ENCODE measurements around the gene BORCS5.
"Not testable (repeated sequence)": the region's sequence is repeated elsewhere in the genome, so short reads cannot be mapped to it uniquely, and the experiment has no call there.

BORCS5 gene

GRCh38 chr12:12467688-12468261 is 110.9 kb downstream of the BORCS5 start:
- no peak for DNase-seq

- no peak for DNase-seq
Measured at GRCh38 chr12:12468575-12468974, 111.7 kb downstream of the BORCS5 start.

GRCh38 chr12:12469386-12469785 is 112.5 kb downstream of the BORCS5 start:
- no peak for DNase-seq

- no peak for DNase-seq
Measured at GRCh38 chr12:12470751-12471306, 114.0 kb downstream of the BORCS5 start.

- DNase-seq: not testable (repeated sequence)
Measured at GRCh38 chr12:12471982-12472961, 115.4 kb downstream of the BORCS5 start.

GRCh38 chr12:12473223-12473622 is 116.3 kb downstream of the BORCS5 start:
- DNase-seq: no peak

GRCh38 chr12:12474471-12474928 is 117.6 kb downstream of the BORCS5 start:
- DNase-seq: no peak

GRCh38 chr12:12474931-12475795 is 118.3 kb downstream of the BORCS5 start:
- DNase-seq: no peak

GRCh38 chr12:12476857-12477531 is 120.1 kb downstream of the BORCS5 start:
- DNase-seq: no peak

GRCh38 chr12:12477532-12477890 is 120.6 kb downstream of the BORCS5 start:
- DNase-seq: no peak

GRCh38 chr12:12480074-12480473 is 123.2 kb downstream of the BORCS5 start:
- DNase-seq: no peak

- no peak for DNase-seq
Measured at GRCh38 chr12:12481631-12482030, 124.8 kb downstream of the BORCS5 start.

GRCh38 chr12:12482150-12482761 is 125.4 kb downstream of the BORCS5 start:
- DNase-seq: no peak

GRCh38 chr12:12482959-12483358 is 126.1 kb downstream of the BORCS5 start:
- DNase-seq: no peak

- DNase-seq: no peak
Measured at GRCh38 chr12:12483438-12483837, 126.6 kb downstream of the BORCS5 start.

- DNase-seq: no peak
Measured at GRCh38 chr12:12486661-12487240, 129.9 kb downstream of the BORCS5 start.

GRCh38 chr12:12487490-12487889 is 130.6 kb downstream of the BORCS5 start:
- no peak for DNase-seq

GRCh38 chr12:12488296-12488695 is 131.4 kb downstream of the BORCS5 start:
- DNase-seq: no peak

GRCh38 chr12:12488823-12489550 is 132.1 kb downstream of the BORCS5 start:
- DNase-seq: no peak

- no peak for DNase-seq
Measured at GRCh38 chr12:12491606-12492005, 134.7 kb downstream of the BORCS5 start.

- no peak for DNase-seq
Measured at GRCh38 chr12:12492547-12492946, 135.7 kb downstream of the BORCS5 start.

All from NCI-H2171 (cell line).